PC-9 (cell line): ENCODE data around the gene DYRK4. TPM values are rescaled to one million over a fixed set of nuclear protein-coding genes. Genes with fewer than 3 reads are reported as not detected.

Experiments
- BruUV-seq: library from RNA; stranded (reverse); fragments of 400-500 nt; replicated peaks from 2 replicates; lab custom pipeline; 2021; lab: Mats Ljungman, UMichigan
- CTCF ChIA-PET: fragments of 300-600 bp; sonication (Branson Sonifier 250); formaldehyde crosslinking; loops from one replicate; lab custom pipeline; 2022; ENCODE audit warnings: antibody characterized with exemption; lab: Charles Lee
- POLR2A ChIA-PET: fragments of 300-600 bp; sonication (Branson Sonifier 250); formaldehyde crosslinking; loops from one replicate; lab custom pipeline; 2022; ENCODE audit warnings: antibody characterized with exemption; ENCODE audit not compliant: unreplicated experiment; lab: Charles Lee
- DNase-seq, 2 experiments: peaks; one replicate each; pipeline versions ENCODE4 v3.0.0 to v3.0.0-alpha.2; 2015 to 2022; ENCODE audit warnings: mixed read lengths in 1 of 2
- H2AFZ ChIP-seq: fragments of 200-600 bp; sonication (generic); 2 replicates; pipeline ENCODE4 v1.8.1; 2017; ENCODE audit warnings: antibody characterized with exemption
- H3F3A ChIP-seq: fragments of 200-600 bp; sonication (generic); 2 replicates; pipeline ENCODE4 v1.8.1; 2017; ENCODE audit warnings: antibody characterized with exemption, mild to moderate bottlenecking, low read depth; ENCODE audit not compliant: insufficient read depth
- H3K27ac ChIP-seq: fragments of 200-600 bp; sonication (generic); 2 replicates; pipeline ENCODE4 v1.6.1; 2016; ENCODE audit warnings: mixed run types
- H3K27me3 ChIP-seq: fragments of 200-600 bp; sonication (generic); 2 replicates; pipeline ENCODE4 v1.6.1; 2016; ENCODE audit warnings: low read depth, mixed run types; ENCODE audit not compliant: insufficient read depth
- H3K36me3 ChIP-seq: fragments of 200-600 bp; sonication (generic); 2 replicates; pipeline ENCODE4 v1.6.1; 2016; ENCODE audit warnings: low read depth, mixed run types
- H3K4me1 ChIP-seq: fragments of 200-600 bp; sonication (generic); replicated peaks from 2 replicates; pipeline ENCODE4 v1.6.1; 2016; ENCODE audit warnings: mixed run types; ENCODE audit not compliant: insufficient read depth
- H3K4me2 ChIP-seq: fragments of 200-600 bp; sonication (generic); 2 replicates; pipeline ENCODE4 v1.6.1; 2017; ENCODE audit warnings: mixed run types
- H3K4me3 ChIP-seq: fragments of 200-600 bp; sonication (generic); 2 replicates; pipeline ENCODE4 v1.6.1; 2016; ENCODE audit warnings: mixed run types
- H3K79me2 ChIP-seq: fragments of 200-600 bp; sonication (generic); 2 replicates; pipeline ENCODE4 v1.6.1; 2017; ENCODE audit warnings: low read depth, mixed run types
- H3K9me2 ChIP-seq: fragments of 200-600 bp; sonication (generic); 2 replicates; pipeline ENCODE4 v1.8.1; 2017; ENCODE audit warnings: mild to moderate bottlenecking; ENCODE audit not compliant: insufficient read depth
- H3K9me3 ChIP-seq: fragments of 200-600 bp; sonication (generic); 2 replicates; pipeline ENCODE4 v1.8.1; 2016; ENCODE audit warnings: low read depth; ENCODE audit not compliant: insufficient read depth
- H4K20me1 ChIP-seq: fragments of 200-600 bp; sonication (generic); 2 replicates; pipeline ENCODE4 v1.8.1; 2017; ENCODE audit not compliant: insufficient read depth
- EZH2 ChIP-seq: fragments of 200-600 bp; sonication (generic); IDR thresholded peaks from 2 replicates; pipeline ENCODE4 v1.8.0; 2017; ENCODE audit warnings: antibody characterized with exemption, low read depth
- intact Hi-C: fragments of 100-400 bp; cut with micrococcal nuclease; formaldehyde crosslinking; loops from one replicate; pipeline ENCODE4 v1.10.0; 2022; ENCODE audit not compliant: unreplicated experiment
- total RNA-seq: library from RNA; stranded (reverse); gene quantifications from 2 replicates; pipeline ENCODE4 v1.2.3, GENCODE V29; 2021
- TF ChIP-seq, protein P1 (sequence below): fragments of 200-600 bp; sonication (generic); conservative IDR thresholded peaks from 2 replicates; pipeline ENCODE4 v1.6.1; 2017; ENCODE audit warnings: mixed run types, antibody characterized with exemption, mild to moderate bottlenecking, moderate library complexity

The DYRK4 gene
- total RNA-seq, 1 experiment from 2014 or later = 41.8 TPM

DNA sequence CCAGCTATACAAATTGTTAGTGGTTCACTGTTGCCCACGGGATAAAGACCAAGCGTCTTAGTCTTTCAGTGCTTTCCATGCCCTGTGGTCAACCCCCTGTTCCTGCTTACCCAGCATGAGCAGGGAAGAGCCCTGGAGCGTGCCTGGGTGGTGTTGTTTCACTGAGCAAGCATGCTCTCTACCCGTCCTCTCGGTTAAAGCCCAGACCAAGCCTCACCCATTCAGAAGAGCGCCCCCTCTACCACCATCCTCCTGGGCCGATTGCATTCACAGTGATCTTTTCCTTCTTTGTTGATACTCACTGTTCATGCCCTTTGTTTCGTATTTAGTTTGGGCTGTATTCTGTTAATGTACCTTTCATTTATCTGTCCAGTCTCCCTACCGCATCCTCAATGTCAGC lies 25.1 kb downstream of the DYRK4 start:
- no TSS peak for BruUV-seq
- Histone ChIP-seq H2AFZ (no peak overlapping the region), H3F3A (no peaks in the 10 kb centered on the region), H3K4me3 (no peak overlapping the region), H3K4me1 (no peaks in the 10 kb centered on the region), H4K20me1 (no peaks in the 10 kb centered on the region), H3K36me3 (no peaks in the 10 kb centered on the region), H3K27ac (no peak overlapping the region), H3K4me2 (no peak overlapping the region), H3K9me2 (no peaks in the 10 kb centered on the region), H3K27me3 (peaks cover 97% of the 10 kb centered on the region), H3K9me3 (no peaks in the 10 kb centered on the region), H3K79me2 (no peaks in the 10 kb centered on the region)
- DNase-seq = no peak
- ChIA-PET POLR2A (no interaction called here), CTCF (no interaction called here)
- TF ChIP-seq EZH2 = no peak
- TF ChIP-seq, protein P1, sequence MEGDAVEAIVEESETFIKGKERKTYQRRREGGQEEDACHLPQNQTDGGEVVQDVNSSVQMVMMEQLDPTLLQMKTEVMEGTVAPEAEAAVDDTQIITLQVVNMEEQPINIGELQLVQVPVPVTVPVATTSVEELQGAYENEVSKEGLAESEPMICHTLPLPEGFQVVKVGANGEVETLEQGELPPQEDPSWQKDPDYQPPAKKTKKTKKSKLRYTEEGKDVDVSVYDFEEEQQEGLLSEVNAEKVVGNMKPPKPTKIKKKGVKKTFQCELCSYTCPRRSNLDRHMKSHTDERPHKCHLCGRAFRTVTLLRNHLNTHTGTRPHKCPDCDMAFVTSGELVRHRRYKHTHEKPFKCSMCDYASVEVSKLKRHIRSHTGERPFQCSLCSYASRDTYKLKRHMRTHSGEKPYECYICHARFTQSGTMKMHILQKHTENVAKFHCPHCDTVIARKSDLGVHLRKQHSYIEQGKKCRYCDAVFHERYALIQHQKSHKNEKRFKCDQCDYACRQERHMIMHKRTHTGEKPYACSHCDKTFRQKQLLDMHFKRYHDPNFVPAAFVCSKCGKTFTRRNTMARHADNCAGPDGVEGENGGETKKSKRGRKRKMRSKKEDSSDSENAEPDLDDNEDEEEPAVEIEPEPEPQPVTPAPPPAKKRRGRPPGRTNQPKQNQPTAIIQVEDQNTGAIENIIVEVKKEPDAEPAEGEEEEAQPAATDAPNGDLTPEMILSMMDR = no peak
- intact Hi-C loops = no loop called here

DNA sequence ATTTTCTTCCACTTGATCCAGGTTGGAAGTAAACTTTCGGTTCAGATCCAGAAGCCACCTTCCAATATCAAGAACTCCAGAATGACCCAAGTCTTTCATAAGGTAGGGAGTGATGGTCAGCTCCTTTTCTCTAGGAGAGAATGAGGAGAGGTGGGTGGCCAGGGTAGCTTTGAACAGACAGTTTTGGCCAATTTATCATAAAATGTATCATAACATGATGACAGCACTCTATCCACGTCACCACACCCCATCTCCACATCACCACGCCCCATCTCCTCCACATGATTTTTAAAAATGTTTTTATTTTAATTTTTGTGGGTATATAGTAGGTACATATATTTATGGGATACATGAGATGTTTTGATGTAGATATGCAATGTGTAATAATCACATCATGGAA lies 26.9 kb downstream of the DYRK4 start:
- Histone ChIP-seq H3K4me2 (no peak overlapping the region), H3K27me3 (peaks cover 97% of the 10 kb centered on the region), H3K4me3 (no peak overlapping the region), H3K27ac (no peak overlapping the region), H3K36me3 (no peaks in the 10 kb centered on the region), H3K9me3 (no peaks in the 10 kb centered on the region), H4K20me1 (no peaks in the 10 kb centered on the region), H2AFZ (no peak overlapping the region), H3K9me2 (no peaks in the 10 kb centered on the region), H3F3A (no peaks in the 10 kb centered on the region), H3K4me1 (no peaks in the 10 kb centered on the region), H3K79me2 (no peaks in the 10 kb centered on the region)
- TF ChIP-seq, protein P1 = no peak
- intact Hi-C loops = no loop called here
- no TSS peak for BruUV-seq
- peak in 1 of 2 experiments; percentile 10 for DNase-seq
- POLR2A ChIA-PET = no interaction called here
- CTCF ChIA-PET = no interaction called here

DNA sequence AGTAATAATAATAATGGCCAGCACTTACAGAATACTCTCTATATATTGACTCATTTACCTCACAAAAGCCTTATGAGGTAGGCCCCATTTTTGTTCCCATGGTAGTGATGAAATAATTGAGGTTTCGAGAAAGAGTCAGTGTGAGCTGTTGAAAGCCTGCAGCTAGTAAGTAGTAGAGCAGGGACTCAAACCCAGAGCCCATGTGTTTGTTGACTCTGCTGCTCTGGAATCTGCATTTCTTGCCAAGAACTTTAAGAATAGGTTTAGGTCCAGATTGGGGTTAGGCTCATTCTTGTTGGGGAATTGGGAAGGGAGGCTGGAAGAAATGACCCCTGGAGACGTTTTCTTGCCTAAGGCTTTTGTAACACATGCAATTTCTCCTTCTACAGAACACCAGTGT lies 27.9 kb downstream of the DYRK4 start:
- H2AFZ ChIP-seq = no peak overlapping the region
- H3K79me2 ChIP-seq = no peaks in the 10 kb centered on the region
- no peaks in the 10 kb centered on the region for H3F3A ChIP-seq
- H3K27me3 ChIP-seq = peaks cover 97% of the 10 kb centered on the region
- H3K9me2 ChIP-seq = no peaks in the 10 kb centered on the region
- no TSS peak for BruUV-seq
- ChIA-PET CTCF (no interaction called here), POLR2A (no interaction called here)
- H3K4me2 ChIP-seq = no peak overlapping the region
- H3K4me3 ChIP-seq = no peak overlapping the region
- H3K36me3 ChIP-seq = no peaks in the 10 kb centered on the region
- no peak overlapping the region for H3K27ac ChIP-seq
- no peaks in the 10 kb centered on the region for H4K20me1 ChIP-seq
- intact Hi-C loops = no loop called here
- peak in 1 of 2 experiments; percentile 32 for DNase-seq
- no peak for TF ChIP-seq EZH2
- TF ChIP-seq, protein P1 = no peak
- H3K9me3 ChIP-seq = no peaks in the 10 kb centered on the region
- no peaks in the 10 kb centered on the region for H3K4me1 ChIP-seq
